Measurements from ENCODE around the gene U2SURP. TPM values are rescaled to one million over a fixed set of nuclear protein-coding genes. Genes with fewer than 3 reads are reported as not detected.

The U2SURP gene
- total RNA-seq, 4 donors from 2014 or later, result 39.3 to 63.3 (median 47.1) TPM

DNA sequence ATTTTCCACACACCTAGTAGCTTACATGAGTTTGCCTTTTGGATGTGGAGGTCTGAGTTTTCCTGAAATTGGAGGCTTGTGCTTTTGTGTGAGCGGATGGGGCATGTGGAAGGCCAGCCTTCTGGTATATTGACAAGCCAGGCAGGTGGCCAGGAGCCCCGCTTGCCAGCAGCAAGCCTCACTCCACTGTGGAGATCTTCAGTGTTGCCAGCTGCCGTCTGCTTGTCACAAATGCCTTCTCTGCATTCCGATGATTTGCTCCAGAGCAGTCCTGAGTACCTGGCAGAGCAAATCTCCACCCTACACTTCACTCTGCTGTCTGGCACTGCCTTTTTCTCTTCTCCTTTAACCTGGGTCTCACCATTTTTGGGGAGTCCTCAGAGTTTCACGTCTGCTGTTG, 89.1 kb downstream of the U2SURP start:
- intact Hi-C loops (cut with DNase I; ENCODE audit: low total_unique reads), result no loop called here
- 45 to 54% methylated on average over 5 of the region's 5 CpGs for WGBS, 2 donors
- DNase-seq (ENCODE audit: low spot score in 2 of 2), result no peak
- TF ChIP-seq, protein P1, sequence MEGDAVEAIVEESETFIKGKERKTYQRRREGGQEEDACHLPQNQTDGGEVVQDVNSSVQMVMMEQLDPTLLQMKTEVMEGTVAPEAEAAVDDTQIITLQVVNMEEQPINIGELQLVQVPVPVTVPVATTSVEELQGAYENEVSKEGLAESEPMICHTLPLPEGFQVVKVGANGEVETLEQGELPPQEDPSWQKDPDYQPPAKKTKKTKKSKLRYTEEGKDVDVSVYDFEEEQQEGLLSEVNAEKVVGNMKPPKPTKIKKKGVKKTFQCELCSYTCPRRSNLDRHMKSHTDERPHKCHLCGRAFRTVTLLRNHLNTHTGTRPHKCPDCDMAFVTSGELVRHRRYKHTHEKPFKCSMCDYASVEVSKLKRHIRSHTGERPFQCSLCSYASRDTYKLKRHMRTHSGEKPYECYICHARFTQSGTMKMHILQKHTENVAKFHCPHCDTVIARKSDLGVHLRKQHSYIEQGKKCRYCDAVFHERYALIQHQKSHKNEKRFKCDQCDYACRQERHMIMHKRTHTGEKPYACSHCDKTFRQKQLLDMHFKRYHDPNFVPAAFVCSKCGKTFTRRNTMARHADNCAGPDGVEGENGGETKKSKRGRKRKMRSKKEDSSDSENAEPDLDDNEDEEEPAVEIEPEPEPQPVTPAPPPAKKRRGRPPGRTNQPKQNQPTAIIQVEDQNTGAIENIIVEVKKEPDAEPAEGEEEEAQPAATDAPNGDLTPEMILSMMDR (IDR thresholded peaks at IDR 0.05), result no peak
- TF ChIP-seq POLR2A (IDR thresholded peaks at IDR 0.05), result no peak
- H3K4me3 ChIP-seq (ENCODE audit: low read depth, poor library complexity, severe bottlenecking), result no peak overlapping the region

DNA sequence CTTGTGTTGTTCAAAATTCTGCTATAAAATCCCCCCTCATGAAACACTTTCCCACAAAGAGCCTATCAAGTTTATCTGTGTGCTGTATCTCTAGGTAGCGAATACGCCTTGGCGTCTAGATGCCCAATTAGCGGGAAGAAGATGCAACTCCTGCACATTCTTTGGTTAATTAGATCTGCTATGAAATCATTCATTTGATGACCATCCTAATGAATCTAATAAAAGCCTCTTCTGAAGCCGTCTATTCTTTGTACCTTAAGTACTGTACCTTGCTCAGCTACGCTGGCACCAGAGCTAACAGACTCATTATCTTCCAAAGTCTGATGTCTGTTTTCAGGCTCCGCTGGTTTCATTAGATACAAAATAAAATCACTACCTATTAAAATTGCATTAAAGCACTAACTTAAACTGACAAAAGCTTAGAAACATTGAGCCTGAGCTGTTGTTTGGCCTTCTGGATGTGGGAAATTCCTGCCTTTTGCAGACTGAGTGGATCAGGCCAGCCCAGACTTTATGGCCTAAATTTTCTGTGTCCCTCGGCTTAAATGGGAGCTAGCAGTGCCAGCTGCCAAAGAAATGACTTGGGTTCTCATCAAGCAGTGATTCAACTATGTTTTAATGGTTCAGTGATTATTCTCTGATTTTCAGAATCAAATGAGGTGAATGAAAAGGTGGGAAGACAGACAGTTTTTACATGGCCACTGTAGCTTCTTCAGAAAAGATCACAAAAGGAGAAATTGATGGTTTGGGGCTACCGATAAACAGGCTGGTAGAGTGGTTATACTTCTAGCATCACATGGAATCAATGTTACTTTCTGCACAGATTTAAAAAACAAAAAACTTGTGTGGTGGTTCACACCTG, 89.8 kb downstream of the U2SURP start:
- intact Hi-C loops (cut with DNase I; ENCODE audit: low total_unique reads), result no loop called here
- 89 to 92% methylated on average over 9 of the region's 9 CpGs for WGBS, 2 donors
- no peak overlapping the region for H3K4me3 ChIP-seq (ENCODE audit: low read depth, poor library complexity, severe bottlenecking)
- TF ChIP-seq POLR2A (IDR thresholded peaks at IDR 0.05), result no peak
- TF ChIP-seq, protein P1 (IDR thresholded peaks at IDR 0.05), result no peak
- DNase-seq (ENCODE audit: low spot score in 2 of 2), result no peak

DNA sequence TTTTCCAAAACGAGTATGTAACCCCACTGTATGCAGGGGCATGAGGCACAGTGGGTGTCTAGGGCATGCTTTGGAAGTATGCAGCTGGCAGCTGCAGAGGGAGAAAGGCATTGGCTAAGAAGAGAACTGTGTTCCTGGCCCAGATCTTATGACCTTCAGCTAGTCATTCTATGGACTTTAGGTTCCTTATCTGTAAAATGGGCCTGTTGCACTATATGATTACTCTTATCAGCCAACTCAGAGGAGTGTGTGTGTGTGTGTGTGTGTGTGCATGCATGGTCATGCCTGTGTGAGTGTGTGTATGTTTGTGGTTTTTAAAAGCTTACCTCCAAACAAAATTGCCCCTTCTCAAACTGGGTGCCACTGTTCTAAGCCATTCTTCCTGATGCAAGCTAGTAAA, 90.8 kb downstream of the U2SURP start:
- WGBS, 2 donors, result 81 to 82% methylated on average over 1 of the region's 1 CpG
- DNase-seq (ENCODE audit: low spot score in 2 of 2), result no peak
- H3K4me3 ChIP-seq (ENCODE audit: low read depth, poor library complexity, severe bottlenecking), result no peak overlapping the region
- intact Hi-C loops (cut with DNase I; ENCODE audit: low total_unique reads), result no loop called here
- TF ChIP-seq, protein P1 (IDR thresholded peaks at IDR 0.05), result no peak
- no peak for TF ChIP-seq POLR2A (IDR thresholded peaks at IDR 0.05)

DNA sequence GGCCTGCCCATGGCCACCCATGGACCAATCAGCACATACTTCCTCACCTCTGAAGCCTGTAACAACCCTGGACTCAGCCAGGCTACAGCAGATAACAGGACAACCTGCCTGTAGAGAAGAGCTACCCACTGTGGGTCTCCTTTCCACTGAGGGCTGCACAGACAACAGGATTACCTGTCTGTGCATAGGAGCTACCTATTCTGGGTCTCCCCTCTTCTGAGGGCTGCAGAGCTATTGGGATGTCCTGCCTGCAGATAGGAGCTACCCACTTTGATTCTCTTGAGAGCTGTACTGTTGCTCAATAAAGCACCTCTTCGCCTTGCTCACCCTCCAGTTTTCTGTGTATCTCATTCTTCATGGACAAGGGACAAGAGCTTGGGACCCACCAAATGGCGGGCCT, 94.4 kb downstream of the U2SURP start:
- no peak for TF ChIP-seq POLR2A (IDR thresholded peaks at IDR 0.05)
- TF ChIP-seq, protein P1 (IDR thresholded peaks at IDR 0.05), result no peak
- intact Hi-C loops (cut with DNase I; ENCODE audit: low total_unique reads), result no loop called here
- H3K4me3 ChIP-seq (ENCODE audit: low read depth, poor library complexity, severe bottlenecking), result no peak overlapping the region
- WGBS, 2 donors, result 92 to 100% methylated on average over 2 of the region's 2 CpGs
- DNase-seq (ENCODE audit: low spot score in 2 of 2), result no peak

DNA sequence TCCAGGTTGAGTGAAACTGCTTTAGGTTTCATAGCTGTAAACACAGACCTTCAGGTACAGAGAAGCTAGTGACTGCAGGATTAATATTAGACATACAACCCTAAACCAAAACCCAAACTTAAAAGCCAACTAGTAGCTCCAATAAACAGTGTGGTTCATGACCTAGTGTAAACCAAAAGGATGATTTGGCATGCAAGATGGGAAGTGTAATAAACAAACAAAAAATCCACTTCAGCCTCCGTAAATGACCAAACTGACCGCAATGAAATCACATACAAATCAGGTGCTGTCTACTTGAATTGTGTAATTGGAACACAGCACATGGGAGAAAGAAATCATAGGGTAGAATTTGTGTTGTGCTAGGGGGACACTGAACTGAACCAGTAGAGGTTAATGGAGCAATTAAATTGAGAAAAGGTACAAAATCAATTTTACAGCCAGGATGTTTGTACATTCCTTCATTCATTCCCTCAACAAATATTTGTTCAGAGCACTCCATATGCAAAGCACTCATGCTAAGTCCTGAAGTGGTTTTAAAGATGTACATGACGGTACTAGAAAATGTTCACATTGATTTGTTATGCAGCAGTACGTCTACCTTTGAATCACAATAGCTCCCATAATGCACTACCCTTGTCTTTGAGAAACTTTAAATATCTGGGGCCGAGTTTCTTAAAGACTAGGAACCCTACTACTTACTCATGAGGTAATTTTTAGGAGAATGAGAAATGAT, 96.8 kb downstream of the U2SURP start:
- no peak for TF ChIP-seq POLR2A (IDR thresholded peaks at IDR 0.05)
- TF ChIP-seq, protein P1 (IDR thresholded peaks at IDR 0.05), result no peak
- WGBS, 2 donors, result 91 to 92% methylated on average over 5 of the region's 5 CpGs
- H3K4me3 ChIP-seq (ENCODE audit: low read depth, poor library complexity, severe bottlenecking), result no peak overlapping the region
- intact Hi-C loops (cut with DNase I; ENCODE audit: low total_unique reads), result no loop called here
- DNase-seq (ENCODE audit: low spot score in 2 of 2), result no peak

Measured in lower leg skin (tissue), 4 donors.